HG03159 (cell line): ENCODE data around the gene KCNMA1.
A peak's percentile ranks its signal among the peaks of the same experiment; 100 is the strongest.

ENCODE experiments used
- ATAC-seq: cut with Tn5 transposase; IDR thresholded peaks from one replicate; pipeline ENCODE4 v1.9.1; 2021; ENCODE audit warnings: mild to moderate bottlenecking, moderate library complexity; ENCODE audit not compliant: unreplicated experiment

KCNMA1 gene

GRCh38 chr10:76903387-76903945 lies 734.1 kb downstream of the KCNMA1 start:
- ATAC-seq: no peak

- ATAC-seq: no peak
These were observed 734.7 kb downstream of the KCNMA1 start for GRCh38 chr10:76902949-76903348.

GRCh38 chr10:76901701-76902100 lies 735.9 kb downstream of the KCNMA1 start:
- no peak for ATAC-seq

GRCh38 chr10:76899490-76899889 lies 738.1 kb downstream of the KCNMA1 start:
- ATAC-seq: no peak

GRCh38 chr10:76892766-76893479 lies 744.7 kb downstream of the KCNMA1 start:
- ATAC-seq: no peak

- ATAC-seq: no peak
These were observed 750.2 kb downstream of the KCNMA1 start for GRCh38 chr10:76887223-76888010.

GRCh38 chr10:76885816-76886215 lies 751.8 kb downstream of the KCNMA1 start:
- no peak for ATAC-seq

- no peak for ATAC-seq
These were observed 752.8 kb downstream of the KCNMA1 start for GRCh38 chr10:76884673-76885275.

GRCh38 chr10:76883596-76883995 lies 754.0 kb downstream of the KCNMA1 start:
- no peak for ATAC-seq

- ATAC-seq: no peak
These were observed 754.8 kb downstream of the KCNMA1 start for GRCh38 chr10:76882796-76883195.

- no peak for ATAC-seq
These were observed 755.4 kb downstream of the KCNMA1 start for GRCh38 chr10:76882245-76882644.

GRCh38 chr10:76881477-76882220 lies 756.0 kb downstream of the KCNMA1 start:
- ATAC-seq: peak; percentile 67

- no peak for ATAC-seq
These were observed 756.7 kb downstream of the KCNMA1 start for GRCh38 chr10:76880931-76881330.

- no peak for ATAC-seq
These were observed 758.3 kb downstream of the KCNMA1 start for GRCh38 chr10:76879116-76879913.

GRCh38 chr10:76878514-76878913 lies 759.1 kb downstream of the KCNMA1 start:
- no peak for ATAC-seq

- no peak for ATAC-seq
These were observed 762.7 kb downstream of the KCNMA1 start for GRCh38 chr10:76874896-76875295.

GRCh38 chr10:76874176-76874575 lies 763.4 kb downstream of the KCNMA1 start:
- ATAC-seq: no peak

- ATAC-seq: no peak
These were observed 765.8 kb downstream of the KCNMA1 start for GRCh38 chr10:76871697-76872295.

GRCh38 chr10:76869931-76870330 lies 767.7 kb downstream of the KCNMA1 start:
- ATAC-seq: no peak
